ENCODE results near the gene ZBTB1.
A peak's percentile ranks its signal among the peaks of the same experiment; 100 is the strongest.

The ZBTB1 gene
- 14.8 to 181 (median 87.2) reads per million in 17 experiments for total RNA-seq

- peak; percentile 95 to 98 (median 97) for DNase-seq
Measured at GRCh38 chr14:64504310-64504896, at the start of gene ZBTB1. TSS of gene ZBTB1 (plus strand) at chr14:64504770. CDS start at chr14:64521505, 16,735 bp downstream.

GRCh38 chr14:64459405-64460136, 45.0 kb upstream of the ZBTB1 start:
- no peak for DNase-seq

GRCh38 chr14:64461221-64461620, 43.3 kb upstream of the ZBTB1 start:
- no peak for DNase-seq

GRCh38 chr14:64463195-64463594, 41.4 kb upstream of the ZBTB1 start:
- no peak for DNase-seq

- DNase-seq: no peak
Measured at GRCh38 chr14:64463873-64464272, 40.7 kb upstream of the ZBTB1 start.

- no peak for DNase-seq
Measured at GRCh38 chr14:64464651-64465050, 39.9 kb upstream of the ZBTB1 start.

- peak in 3 of 4 experiments; percentile 7 to 53 (median 36) for DNase-seq
Measured at GRCh38 chr14:64465191-64465822, 39.3 kb upstream of the ZBTB1 start, which contains the start of gene AKAP5. TSS of gene AKAP5 (plus strand) at chr14:64465499. CDS start at chr14:64468395, 2,896 bp downstream.

GRCh38 chr14:64465831-64466554, 38.6 kb upstream of the ZBTB1 start:
- peak in 3 of 4 experiments; percentile 9 to 19 (median 12) for DNase-seq

GRCh38 chr14:64467101-64467500, 37.5 kb upstream of the ZBTB1 start:
- peak; percentile 36 to 77 (median 56) for DNase-seq

GRCh38 chr14:64467566-64467965, 37.0 kb upstream of the ZBTB1 start:
- no peak for DNase-seq

- DNase-seq: no peak
Measured at GRCh38 chr14:64468451-64468850, 36.1 kb upstream of the ZBTB1 start.

- DNase-seq: no peak
Measured at GRCh38 chr14:64474041-64474440, 30.5 kb upstream of the ZBTB1 start.

- no peak for DNase-seq
Measured at GRCh38 chr14:64474698-64475097, 29.9 kb upstream of the ZBTB1 start.

- no peak for DNase-seq
Measured at GRCh38 chr14:64475585-64476273, 28.8 kb upstream of the ZBTB1 start.

GRCh38 chr14:64476438-64476837, 28.1 kb upstream of the ZBTB1 start:
- no peak for DNase-seq

- peak in 3 of 4 experiments; percentile 45 to 60 (median 55) for DNase-seq
Measured at GRCh38 chr14:64478634-64479250, 25.8 kb upstream of the ZBTB1 start.

- DNase-seq: no peak
Measured at GRCh38 chr14:64488590-64489099, 15.9 kb upstream of the ZBTB1 start.

GRCh38 chr14:64491637-64492036, 12.9 kb upstream of the ZBTB1 start:
- DNase-seq: no peak

- DNase-seq: no peak
Measured at GRCh38 chr14:64493455-64493854, 11.1 kb upstream of the ZBTB1 start.

- DNase-seq: no peak
Measured at GRCh38 chr14:64495252-64495651, 9.3 kb upstream of the ZBTB1 start.

- DNase-seq: no peak
Measured at GRCh38 chr14:64496764-64497163, 7.8 kb upstream of the ZBTB1 start.

- DNase-seq: no peak
Measured at GRCh38 chr14:64500088-64500487, 4.5 kb upstream of the ZBTB1 start.

All from suppressor macrophage (primary cell).